ENCODE measurements around the gene OPTN. TPM values are rescaled to one million over a fixed set of nuclear protein-coding genes. Genes with fewer than 3 reads are reported as not detected.

The OPTN gene
- total and polyA plus RNA-seq, 2 of the 8 experiments (the other 6 are each of a cell fraction or from before 2014, with no cell fraction given), result 4.8 to 20.1 TPM

DNA sequence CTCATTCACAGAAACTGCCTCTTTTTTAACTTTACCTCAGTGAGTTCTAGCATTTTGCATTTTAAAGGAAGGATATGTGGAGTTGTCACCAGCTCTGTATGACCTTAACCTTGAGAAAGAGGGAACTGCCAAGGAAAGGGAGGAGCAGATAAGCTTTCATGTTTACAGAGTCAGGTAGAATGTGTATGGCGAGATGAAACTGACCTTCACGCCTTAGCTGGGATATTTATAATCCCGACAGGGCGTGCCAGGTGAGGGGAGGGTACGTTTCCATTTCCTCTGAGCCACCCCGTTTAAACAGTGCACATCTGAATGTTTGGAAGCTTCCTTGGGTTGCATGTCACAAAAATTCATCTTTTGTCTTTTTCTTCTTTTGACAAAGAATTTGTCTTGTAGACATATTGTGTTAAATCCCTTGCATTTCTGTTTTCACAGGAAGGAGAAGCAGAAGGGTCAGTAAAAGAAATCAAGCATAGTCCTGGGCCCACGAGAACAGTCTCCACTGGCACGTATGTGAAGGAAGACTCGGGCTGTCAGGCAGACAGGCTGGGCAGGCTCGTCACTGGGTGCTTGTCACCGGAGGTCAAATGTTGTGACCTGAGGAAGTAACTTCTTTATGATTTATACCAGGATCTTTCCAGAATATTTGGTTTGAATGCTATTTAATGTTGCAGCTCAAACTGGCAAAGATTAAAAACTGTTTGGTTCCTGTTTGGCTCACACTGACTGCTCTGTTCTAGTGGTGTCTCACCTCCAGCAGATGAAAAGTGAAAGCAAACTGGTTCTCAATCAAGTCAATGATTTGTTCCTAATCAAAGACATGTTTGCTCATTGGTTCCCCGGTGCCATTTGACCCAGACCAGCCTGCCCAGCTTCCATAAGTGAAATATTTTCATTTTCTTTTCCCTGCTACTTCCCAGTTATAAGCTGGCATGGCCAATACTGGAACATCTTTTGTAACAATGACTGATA lies 16.2 kb downstream of the OPTN start (continued):
- TF ChIP-seq, protein P1, sequence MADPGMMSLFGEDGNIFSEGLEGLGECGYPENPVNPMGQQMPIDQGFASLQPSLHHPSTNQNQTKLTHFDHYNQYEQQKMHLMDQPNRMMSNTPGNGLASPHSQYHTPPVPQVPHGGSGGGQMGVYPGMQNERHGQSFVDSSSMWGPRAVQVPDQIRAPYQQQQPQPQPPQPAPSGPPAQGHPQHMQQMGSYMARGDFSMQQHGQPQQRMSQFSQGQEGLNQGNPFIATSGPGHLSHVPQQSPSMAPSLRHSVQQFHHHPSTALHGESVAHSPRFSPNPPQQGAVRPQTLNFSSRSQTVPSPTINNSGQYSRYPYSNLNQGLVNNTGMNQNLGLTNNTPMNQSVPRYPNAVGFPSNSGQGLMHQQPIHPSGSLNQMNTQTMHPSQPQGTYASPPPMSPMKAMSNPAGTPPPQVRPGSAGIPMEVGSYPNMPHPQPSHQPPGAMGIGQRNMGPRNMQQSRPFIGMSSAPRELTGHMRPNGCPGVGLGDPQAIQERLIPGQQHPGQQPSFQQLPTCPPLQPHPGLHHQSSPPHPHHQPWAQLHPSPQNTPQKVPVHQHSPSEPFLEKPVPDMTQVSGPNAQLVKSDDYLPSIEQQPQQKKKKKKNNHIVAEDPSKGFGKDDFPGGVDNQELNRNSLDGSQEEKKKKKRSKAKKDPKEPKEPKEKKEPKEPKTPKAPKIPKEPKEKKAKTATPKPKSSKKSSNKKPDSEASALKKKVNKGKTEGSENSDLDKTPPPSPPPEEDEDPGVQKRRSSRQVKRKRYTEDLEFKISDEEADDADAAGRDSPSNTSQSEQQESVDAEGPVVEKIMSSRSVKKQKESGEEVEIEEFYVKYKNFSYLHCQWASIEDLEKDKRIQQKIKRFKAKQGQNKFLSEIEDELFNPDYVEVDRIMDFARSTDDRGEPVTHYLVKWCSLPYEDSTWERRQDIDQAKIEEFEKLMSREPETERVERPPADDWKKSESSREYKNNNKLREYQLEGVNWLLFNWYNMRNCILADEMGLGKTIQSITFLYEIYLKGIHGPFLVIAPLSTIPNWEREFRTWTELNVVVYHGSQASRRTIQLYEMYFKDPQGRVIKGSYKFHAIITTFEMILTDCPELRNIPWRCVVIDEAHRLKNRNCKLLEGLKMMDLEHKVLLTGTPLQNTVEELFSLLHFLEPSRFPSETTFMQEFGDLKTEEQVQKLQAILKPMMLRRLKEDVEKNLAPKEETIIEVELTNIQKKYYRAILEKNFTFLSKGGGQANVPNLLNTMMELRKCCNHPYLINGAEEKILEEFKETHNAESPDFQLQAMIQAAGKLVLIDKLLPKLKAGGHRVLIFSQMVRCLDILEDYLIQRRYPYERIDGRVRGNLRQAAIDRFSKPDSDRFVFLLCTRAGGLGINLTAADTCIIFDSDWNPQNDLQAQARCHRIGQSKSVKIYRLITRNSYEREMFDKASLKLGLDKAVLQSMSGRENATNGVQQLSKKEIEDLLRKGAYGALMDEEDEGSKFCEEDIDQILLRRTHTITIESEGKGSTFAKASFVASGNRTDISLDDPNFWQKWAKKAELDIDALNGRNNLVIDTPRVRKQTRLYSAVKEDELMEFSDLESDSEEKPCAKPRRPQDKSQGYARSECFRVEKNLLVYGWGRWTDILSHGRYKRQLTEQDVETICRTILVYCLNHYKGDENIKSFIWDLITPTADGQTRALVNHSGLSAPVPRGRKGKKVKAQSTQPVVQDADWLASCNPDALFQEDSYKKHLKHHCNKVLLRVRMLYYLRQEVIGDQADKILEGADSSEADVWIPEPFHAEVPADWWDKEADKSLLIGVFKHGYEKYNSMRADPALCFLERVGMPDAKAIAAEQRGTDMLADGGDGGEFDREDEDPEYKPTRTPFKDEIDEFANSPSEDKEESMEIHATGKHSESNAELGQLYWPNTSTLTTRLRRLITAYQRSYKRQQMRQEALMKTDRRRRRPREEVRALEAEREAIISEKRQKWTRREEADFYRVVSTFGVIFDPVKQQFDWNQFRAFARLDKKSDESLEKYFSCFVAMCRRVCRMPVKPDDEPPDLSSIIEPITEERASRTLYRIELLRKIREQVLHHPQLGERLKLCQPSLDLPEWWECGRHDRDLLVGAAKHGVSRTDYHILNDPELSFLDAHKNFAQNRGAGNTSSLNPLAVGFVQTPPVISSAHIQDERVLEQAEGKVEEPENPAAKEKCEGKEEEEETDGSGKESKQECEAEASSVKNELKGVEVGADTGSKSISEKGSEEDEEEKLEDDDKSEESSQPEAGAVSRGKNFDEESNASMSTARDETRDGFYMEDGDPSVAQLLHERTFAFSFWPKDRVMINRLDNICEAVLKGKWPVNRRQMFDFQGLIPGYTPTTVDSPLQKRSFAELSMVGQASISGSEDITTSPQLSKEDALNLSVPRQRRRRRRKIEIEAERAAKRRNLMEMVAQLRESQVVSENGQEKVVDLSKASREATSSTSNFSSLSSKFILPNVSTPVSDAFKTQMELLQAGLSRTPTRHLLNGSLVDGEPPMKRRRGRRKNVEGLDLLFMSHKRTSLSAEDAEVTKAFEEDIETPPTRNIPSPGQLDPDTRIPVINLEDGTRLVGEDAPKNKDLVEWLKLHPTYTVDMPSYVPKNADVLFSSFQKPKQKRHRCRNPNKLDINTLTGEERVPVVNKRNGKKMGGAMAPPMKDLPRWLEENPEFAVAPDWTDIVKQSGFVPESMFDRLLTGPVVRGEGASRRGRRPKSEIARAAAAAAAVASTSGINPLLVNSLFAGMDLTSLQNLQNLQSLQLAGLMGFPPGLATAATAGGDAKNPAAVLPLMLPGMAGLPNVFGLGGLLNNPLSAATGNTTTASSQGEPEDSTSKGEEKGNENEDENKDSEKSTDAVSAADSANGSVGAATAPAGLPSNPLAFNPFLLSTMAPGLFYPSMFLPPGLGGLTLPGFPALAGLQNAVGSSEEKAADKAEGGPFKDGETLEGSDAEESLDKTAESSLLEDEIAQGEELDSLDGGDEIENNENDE (IDR thresholded peaks at IDR 0.05; ENCODE audit: insufficient replicate concordance, low read length), result no peak
- TF ChIP-seq TCF12 (IDR thresholded peaks at IDR 0.05; ENCODE audit: low read depth, low read length) (no peak), CHD1 (IDR thresholded peaks at IDR 0.05; ENCODE audit: low read depth, low read length) (no peak), POU5F1 (IDR thresholded peaks at IDR 0.05; ENCODE audit: low read depth, low read length) (no peak), YY1 (IDR thresholded peaks at IDR 0.05; ENCODE audit: low read depth, low read length) (no peak), MAFK (IDR thresholded peaks at IDR 0.05; ENCODE audit: low read depth, low read length) (no peak), TAF7 (optimal IDR thresholded peaks at IDR 0.05; ENCODE audit: borderline replicate concordance, low read depth, low read length) (no peak), SP4 (IDR thresholded peaks at IDR 0.05; ENCODE audit: low read length) (no peak)

Measured in H1 (cell line).